HG03342 (cell line): ENCODE results near the gene RUNDC3A.

Experiments
- ATAC-seq: cut with Tn5 transposase; IDR thresholded peaks from one replicate; pipeline ENCODE4 v1.9.1; 2021; ENCODE audit warnings: mild to moderate bottlenecking, moderate library complexity; ENCODE audit not compliant: unreplicated experiment

RUNDC3A gene

DNA sequence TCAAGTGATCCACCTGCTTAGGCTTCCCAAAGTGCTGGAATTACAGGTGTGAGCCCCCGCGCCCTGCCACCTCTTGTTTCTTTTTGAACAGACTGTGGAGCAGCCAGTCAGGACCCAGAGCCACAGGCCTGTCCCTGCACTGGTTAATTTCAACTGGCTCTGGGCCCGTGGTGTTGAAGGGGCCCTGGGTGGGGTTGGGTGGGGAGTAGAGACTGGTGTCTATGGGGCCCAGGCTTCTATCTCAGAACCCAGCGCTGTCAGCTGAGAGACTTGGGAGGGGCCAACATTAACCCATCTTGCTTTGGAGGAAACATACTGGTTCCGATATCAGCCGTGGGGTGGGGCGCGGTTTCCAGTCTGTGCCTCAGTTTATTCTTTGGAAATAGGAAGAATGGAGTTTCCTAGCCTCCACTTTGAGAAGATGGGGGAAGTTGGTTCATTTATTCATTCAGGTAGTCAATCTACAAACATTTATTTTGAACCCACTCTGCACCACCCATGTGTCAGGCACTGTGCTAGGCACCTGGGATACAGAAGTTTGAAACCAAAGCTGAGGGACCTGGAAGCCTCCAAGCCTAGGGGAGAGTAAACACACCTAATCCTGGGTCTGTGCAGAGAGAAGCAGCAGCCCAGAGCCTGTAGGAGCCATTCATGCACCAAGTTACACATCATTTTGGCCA, 24.9 kb upstream of the RUNDC3A start:
- ATAC-seq, result no peak

DNA sequence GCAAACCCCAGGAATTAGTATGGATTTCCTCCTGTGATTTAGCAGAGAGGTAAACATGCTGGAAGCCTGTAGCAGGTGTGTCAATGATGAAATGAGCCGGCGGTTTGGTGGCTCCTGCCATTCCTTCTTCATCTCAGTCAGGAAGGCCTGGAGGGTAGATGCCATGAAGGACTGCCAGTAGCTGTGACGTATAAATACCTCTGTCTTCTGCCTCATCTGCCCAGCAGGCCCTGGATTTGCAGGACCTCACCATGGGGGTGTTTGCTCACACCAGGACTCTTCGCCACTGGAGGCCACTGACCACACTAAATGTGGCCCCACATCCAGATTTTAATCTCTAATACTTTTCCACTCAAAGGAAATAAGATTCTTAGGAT, 24.4 kb upstream of the RUNDC3A start:
- ATAC-seq, result no peak

DNA sequence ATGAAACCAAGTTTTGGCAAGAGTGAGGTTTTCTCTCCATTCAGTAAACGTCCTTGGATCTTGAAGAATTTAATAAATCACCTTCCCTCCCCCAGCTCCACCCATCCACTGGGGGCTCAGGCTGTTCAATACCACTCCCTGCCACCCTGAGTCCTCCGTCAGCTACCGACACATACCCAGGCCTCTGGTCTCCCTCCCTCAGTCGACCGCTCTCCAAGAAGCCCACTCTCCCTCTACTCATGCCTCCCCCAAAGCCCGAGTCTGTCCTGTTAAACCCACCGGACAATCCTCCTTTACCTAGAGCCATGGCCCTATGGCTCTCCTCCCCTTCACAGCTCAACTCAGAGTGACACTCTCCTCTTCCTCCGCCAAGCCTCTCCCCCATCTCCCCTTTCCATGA, 20.8 kb upstream of the RUNDC3A start:
- no peak for ATAC-seq

DNA sequence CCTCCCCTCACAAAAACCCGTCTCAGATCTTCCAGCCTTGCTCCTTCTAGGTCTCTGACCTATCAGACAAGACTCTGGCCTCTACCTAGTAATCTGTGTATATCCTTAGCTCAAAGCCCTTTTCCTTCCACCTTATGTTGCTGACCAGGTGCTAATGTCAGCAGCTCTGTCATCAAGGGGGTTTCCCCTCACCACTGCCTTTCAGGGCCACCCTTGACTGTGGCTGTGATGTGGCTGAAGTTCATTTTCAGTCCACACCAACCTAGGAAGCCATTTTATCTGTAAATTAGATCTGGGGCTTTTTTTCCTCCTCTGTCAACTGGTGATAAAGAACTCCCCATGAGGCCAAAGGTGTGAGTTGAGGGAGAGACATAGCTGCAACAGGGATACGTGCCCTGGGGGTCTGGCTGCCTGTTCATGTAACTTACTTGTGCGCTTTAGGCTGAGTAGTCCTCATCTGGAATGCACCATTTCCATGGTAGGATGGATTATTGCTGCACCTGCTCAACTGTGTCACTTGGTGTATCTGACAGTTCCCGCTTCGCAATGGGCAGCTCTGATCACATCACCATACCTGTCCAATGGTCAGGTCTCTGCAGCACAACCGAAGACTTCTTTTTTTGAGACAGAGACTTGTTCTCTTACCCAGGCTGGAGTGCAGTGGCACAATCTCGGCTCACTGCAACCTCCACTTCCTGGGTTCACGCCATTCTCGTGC, 14.7 kb upstream of the RUNDC3A start:
- no peak for ATAC-seq

DNA sequence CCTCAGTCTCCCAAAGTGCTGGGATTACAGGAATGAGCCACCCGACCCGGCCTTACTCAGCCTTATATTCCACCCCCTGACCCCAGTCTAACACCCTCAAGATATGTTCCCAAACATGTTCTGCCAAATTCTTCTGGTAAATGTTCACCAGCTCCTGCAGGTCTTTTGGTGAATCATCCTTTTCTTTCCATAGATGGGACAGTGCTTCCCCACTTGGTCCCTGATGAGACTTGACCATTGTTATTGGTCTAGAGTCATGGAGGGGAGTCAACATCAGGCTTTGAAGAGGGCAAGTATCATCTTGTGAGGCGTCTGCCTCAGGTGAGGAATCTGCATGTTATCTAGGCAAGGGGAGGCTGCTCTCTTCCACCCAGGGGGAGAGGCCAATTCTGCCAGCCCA, 10.4 kb upstream of the RUNDC3A start:
- no peak for ATAC-seq

DNA sequence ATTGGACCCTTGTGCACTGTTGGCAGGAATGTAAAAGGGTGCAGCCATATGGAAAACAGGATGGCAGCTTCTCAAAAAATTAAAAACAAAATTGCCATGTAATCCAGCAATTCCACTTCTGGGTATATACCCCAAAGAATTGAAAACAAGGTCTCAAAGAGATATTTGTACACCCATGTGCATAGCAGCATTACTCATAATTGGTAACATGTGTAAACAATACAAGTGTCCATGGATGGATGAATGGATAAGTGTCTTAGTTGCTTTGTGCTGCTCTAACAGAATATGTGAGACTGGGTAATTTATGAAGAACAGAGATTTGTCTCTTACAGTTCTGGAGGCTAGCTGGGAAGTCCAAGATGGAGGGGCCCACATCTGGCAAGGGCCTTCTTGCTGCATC, 3.8 kb upstream of the RUNDC3A start:
- ATAC-seq, result no peak

DNA sequence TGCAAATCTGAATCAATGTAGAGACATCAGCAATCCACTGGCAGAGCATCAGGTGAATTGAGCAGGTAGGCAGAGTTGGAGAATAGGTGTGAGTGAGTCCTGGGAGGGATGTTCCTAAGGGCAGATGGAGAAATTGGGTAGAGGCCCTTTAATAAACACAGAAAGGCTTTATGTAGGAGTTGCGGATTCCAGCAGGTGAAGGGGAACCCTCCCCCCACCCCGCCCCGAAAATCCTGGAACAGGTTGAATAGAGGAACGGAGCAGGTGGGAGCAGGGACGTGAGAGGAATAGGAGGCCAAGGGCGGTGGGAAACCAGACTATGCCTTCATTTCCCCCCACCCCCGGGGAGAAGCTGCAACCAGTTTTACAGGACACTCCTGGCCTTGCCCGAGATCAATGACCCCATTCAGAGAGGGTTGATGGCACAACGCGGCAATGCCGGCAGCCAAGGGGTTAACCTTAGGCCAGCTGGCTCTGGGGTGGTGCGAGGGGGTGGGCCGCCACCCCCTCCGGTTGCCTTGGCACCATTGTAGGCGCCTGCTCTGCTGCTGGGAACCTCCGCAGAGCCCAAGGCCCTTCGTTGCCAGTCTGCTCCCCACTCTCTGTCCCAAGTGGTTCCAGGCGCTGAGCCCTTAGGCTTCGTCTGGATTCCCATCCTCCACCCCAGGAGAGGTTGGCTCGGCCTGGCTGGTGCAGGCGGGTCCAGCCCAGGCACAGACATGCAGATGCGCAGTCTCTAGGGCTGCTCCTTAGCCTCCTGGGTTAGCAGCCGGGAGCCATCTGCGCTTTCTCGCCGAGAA, 814 bp upstream of the RUNDC3A start:
- ATAC-seq, result no peak

DNA sequence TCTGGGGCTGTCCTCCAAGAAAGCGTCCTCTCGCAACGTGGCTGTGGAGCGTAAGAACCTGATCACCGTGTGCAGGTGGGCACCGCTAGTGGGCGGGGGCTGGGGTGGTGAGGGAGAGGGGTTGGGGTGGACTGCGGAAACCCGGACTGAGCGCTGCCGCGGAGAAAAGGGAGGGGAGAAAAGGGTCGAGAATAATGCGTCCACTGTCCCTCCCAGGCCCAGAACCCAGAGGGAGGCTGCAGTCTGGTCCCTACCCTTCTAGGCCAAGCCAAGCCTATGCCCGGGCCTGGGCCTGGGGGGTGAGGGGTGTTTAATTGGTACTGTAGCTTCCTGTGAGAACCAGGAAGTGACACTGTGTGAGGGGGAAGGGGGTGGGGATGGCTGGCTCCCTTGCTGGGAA, 464 bp downstream of the RUNDC3A start:
- ATAC-seq, result no peak

DNA sequence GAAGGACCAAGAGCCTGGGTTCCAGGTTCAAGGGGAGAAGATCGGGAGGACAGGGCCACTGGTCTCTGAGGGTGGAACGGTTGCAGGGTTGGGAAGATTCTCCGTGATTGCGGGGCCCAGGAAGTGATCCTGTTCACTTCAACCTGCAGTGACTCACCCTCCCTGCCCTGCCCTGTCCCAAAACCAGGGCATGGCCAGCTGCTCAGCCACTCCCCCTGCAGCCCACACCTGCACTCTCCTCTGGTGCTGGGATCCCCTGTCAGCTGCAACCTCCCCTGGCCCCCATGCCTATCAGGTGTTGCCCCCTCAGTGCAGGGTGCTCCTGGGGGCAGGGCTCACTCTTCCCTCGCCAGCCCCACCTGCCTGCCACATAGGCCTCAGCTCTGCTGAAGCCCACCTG, 1.1 kb downstream of the RUNDC3A start:
- ATAC-seq, result no peak

DNA sequence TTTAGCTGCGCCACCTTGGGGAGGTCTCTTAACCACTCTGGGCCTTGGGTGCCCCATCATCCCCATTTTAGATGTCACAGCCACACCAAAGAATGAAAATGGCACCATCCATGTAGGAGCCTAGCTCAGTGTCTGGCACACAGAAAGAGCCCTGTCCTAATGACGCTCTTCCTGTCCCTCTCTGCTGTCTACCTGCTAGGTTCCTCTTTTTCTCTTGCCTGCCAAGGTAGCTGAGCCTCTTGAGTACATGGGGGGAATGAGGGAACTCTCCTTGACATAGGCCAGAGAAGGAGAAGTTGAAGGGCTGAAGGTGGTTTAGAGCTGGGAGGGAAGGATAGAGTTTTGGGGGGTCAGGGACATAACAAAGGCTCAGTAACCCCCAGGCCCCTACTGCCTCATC, 1.8 kb downstream of the RUNDC3A start:
- no peak for ATAC-seq

DNA sequence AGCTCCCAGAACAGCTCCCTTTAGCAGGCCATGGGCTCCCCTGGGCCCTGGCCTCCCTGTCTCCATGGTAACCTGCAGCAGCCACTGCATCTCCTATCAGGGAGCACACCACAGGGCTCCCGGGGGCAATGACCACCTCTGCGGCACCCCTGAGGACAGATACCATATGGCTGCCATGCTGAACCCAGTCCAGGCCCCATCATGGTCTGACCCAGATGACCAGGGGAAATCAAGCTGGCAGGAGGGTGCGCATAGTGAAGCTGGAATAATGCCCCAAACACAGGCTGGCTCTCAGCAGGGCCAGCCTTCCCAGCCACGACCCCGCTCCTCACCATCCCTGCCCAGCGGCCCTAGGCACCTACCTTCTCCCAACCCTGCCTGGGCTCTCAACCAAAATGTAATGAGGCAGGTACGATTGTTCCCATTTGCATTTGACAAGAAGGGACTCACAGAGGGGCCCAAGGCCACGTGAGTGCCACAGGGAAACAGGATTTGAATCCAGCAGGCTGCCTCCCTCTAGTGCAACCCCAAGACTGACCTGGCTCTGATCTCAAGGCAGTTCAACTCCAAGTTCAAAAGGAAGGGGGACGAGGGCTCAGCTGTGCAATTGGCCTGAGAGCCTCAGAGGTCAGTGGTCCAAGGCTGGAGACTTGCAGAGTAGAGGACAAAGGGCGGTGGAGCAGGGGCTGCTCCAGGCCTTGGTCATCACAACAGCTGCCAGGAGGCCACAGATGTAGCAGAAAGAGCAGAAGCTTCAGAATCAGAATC, 2.4 kb downstream of the RUNDC3A start:
- no peak for ATAC-seq

DNA sequence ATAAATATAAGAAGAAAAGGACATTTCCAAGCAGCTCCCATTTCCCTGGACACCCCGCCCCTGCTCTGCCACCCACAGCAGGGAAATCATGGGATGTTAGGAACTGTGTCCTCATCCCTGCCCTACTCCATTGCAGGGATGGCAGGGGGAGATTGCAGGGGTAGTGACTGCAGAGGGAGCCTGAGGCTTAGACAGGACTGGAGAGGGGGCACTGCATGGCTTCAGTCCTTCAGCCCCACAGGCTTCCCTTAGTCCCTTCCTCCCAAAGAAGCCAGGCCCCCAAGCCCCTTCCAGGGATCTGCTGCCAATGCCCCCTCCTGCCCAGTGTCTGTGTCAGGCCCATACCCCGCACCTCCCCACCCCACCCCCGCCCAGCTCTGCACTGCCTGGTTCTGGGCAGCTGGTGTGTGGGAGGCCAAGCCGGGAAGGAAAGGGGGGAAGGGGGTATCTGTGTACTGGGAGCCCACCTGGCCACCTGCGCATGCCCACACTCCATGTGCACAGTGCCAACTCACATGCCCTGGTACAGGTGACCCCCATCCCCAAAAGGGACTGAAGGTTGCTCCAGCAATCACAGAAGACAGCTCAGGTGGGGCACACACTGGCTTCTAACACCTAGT, 3.3 kb downstream of the RUNDC3A start:
- no peak for ATAC-seq

DNA sequence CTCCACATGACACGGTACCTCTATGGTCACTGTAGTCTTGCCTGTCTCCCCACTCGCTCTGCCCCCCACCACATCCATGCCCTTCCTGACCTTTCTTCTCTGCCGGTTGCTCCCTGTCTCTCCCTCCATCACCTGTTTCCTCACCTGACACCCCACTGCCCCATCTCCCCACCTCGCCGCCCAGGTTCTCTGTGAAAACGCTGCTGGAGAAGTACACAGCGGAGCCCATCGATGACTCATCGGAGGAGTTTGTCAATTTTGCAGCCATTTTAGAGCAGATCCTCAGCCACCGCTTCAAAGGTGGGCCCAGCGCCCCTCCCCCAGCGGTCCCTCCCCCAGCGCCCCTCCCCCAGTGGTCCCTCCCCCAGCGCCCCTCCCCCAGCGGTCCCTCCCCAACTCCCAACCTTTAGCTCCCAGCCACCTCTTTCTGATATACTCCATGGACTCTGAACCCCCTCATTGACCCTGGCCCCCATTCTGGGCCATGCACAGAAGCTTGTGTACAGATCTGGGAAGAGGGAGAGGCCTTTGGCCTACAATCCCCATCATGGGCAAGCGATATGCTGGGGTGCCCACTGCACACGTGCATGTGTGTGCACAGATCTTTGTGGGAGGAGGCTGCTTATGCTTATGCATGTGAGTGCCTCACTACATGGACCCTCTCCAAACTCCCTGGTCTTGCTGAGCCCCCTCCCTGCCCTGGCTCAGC, 4.1 kb downstream of the RUNDC3A start:
- no peak for ATAC-seq

DNA sequence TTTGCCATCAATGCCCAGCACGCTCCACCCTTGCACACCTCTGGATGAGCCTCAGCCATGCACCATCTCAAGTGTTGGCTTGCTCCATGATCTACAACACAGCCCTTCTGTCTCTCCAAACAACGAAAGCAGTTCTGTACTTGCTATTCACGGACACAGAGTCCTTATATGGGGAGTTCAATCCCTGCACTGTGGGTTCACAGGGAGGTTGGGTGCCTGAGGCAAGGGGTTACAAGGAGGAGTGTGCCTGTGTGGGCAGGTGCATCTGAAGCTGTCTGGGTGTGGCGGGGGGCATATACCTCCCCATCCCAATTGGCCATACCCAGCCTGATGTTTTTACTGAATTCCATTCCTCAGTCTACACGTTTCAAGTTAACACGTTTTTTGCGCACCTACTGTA, 5.6 kb downstream of the RUNDC3A start:
- ATAC-seq, result no peak

DNA sequence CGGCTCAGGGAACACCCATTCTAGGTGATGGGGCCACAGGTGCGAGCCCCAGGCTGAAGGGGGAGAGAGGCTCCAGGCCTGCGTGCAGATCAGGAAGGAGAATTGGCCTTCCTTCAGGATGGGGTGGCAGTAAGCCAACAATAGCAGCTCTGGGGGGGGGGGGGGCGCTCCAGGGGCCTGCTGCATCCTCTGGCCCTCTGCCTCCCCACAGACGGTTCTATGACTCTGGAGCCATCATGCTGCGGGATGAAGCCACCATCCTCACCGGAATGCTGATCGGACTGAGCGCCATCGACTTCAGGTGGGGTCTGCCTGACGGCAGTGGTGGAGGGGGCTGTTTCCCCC, 6.1 kb downstream of the RUNDC3A start:
- ATAC-seq, result no peak

DNA sequence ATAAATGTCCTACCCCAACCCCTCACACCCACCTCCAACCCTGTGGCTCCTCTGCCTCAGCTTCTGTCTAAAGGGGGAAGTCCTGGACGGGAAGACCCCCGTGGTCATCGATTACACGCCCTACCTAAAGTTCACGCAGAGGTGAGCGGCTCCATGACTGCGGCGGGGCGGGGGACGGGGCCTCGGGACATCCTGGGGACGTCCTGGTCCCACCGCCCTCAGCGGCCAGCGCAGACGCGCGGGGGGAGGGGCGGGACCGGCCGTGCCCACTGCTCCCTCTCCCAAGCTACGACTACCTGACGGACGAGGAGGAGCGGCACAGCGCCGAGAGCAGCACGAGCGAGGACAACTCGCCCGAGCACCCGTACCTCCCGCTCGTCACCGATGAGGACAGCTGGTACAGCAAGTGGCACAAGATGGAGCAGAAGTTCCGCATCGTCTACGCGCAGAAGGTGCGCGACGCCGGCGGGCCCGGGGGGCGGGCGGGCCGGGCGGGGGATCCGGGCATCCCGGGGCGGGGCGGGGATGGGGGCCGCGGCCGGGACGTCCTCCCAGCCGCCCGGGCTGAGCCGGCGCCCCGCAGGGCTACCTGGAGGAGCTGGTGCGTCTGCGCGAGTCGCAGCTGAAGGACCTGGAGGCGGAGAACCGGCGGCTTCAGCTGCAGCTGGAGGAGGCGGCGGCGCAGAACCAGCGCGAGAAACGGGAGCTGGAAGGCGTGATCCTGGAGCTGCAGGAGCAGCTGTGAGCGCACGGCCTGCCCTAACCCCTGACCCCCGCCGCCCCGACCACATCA, 6.7 kb downstream of the RUNDC3A start:
- no peak for ATAC-seq

DNA sequence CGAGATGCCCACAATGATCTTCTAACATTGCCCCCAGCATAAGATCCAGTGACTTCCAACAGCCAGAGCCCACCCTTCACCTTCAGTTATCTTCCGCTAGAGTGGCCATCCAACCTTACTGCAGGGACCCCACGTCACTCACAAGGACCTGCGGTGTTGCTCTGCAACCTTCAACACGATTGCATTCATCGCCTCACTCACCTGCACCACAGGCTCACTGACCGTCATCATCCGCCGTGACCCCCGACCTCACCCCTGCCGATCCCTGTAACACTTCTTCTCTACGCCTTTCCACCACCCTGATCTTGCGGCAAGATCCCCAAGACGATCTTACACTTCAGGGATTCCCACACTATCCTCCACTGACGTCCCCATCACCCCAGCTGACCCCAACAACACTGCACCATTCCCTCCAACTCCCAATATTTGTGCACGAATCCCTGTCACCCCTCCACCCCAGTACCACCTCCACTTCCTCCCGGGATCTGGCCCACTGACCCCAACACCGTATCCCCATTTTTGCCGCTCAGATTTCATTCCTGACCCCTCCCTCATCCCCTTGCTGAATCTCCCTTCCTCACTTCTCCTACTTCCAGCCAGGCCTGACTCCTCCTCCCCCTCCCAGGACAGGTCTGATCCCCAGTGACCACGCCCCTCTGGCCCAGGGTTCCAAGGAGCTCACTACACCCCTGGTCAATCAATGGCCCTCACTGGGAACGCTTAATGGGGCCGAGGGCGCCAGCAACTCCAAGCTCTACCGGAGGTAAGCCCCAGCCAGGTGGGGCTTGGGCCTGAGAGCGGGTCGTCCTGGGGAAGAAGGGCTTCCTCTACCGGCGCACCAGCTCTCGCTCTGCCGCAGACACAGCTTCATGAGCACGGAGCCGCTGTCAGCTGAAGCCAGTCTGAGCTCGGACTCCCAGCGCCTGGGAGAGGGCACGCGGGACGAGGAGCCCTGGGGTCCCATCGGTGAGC, 7.6 kb downstream of the RUNDC3A start:
- ATAC-seq, result no peak

DNA sequence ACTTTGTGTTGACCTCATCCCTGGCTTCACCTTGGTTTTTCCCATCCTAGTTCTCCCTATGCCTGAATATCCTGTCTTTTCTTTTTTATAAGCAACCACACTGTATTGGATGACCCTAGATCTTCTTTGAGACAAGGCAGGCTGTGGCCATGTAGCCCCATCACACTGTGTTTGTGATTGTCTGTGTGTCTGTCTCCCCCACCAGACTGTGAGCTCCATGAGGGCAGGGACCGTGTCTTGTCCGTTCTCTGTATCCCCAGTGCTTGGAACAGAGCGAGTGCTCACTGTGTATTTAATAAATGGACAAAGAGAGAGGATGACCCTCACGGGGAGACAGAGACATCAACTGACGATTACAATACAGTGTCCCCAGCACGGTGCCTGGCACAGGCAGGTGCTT, 9.1 kb downstream of the RUNDC3A start:
- ATAC-seq, result no peak
